HepG2 (cell line): ENCODE data around the gene KCNT1. TPM values are rescaled to one million over a fixed set of nuclear protein-coding genes. Genes with fewer than 3 reads are reported as not detected.

Experiments used
- FOXJ3 ChIP-seq: sonication (generic); formaldehyde crosslinking; IDR thresholded peaks from 2 replicates; pipeline ENCODE4 v1.4.0; 2020; ENCODE audit warnings: missing genetic modification reagents, mild to moderate bottlenecking, borderline replicate concordance
- LCORL ChIP-seq, 2 experiments: fragments of 450-650 bp in 1 of 2; sonication (generic) in 1 of 2; formaldehyde crosslinking in 1 of 2; IDR thresholded peaks; 2 replicates each; pipeline versions ENCODE4 v1.5.0 to v1.6.1; 2017 to 2020; ENCODE audit warnings: antibody characterized with exemption in 1 of 2, missing genetic modification reagents in 1 of 2
- MIER2 ChIP-seq: IDR thresholded peaks from 2 replicates; pipeline ENCODE4 v1.6.1; 2016; ENCODE audit warnings: missing biosample characterization, missing genetic modification reagents
- TFAP4 ChIP-seq: sonication (generic); IDR thresholded peaks from 2 replicates; pipeline ENCODE4 v1.6.1; 2016; ENCODE audit warnings: low read depth, borderline replicate concordance
- ZBTB3 ChIP-seq: sonication (generic); formaldehyde crosslinking; IDR thresholded peaks from 2 replicates; pipeline ENCODE4 v1.4.0; 2020; ENCODE audit warnings: low read depth, mild to moderate bottlenecking, moderate library complexity, missing genetic modification reagents, borderline replicate concordance
- ZFP1 ChIP-seq: IDR thresholded peaks from 2 replicates; pipeline ENCODE4 v1.6.1; 2016
- ZNF280D ChIP-seq: sonication (generic); formaldehyde crosslinking; IDR thresholded peaks from 2 replicates; pipeline ENCODE4 v1.5.1; 2020; ENCODE audit warnings: mild to moderate bottlenecking, missing genetic modification reagents
- ZNF597 ChIP-seq: sonication (generic); formaldehyde crosslinking; IDR thresholded peaks from 2 replicates; pipeline ENCODE4 v1.5.0; 2020; ENCODE audit warnings: missing genetic modification reagents
- ZNF616 ChIP-seq: sonication (generic); formaldehyde crosslinking; IDR thresholded peaks from 2 replicates; pipeline ENCODE4 v1.5.0; 2020; ENCODE audit warnings: low read depth, mild to moderate bottlenecking, missing genetic modification reagents
- polyA plus RNA-seq, 8 experiments: library from polyadenylated mRNA; depleted of rRNA in 3 of 8; stranded (reverse) in 7 of 8; unstranded in 1 of 8; fragments of >200 nt; fragmentation: Illumina TruSeq in 4 of 8; extraction: Trizol in 4 of 8; gene quantifications; 2 replicates each; pipeline versions ENCODE4 v1.2.1 to v1.2.3, GENCODE V29; 2011 to 2016; ENCODE audit warnings: low read depth in 4 of 8, missing spikeins in 1 of 8, mixed read lengths in 1 of 8; ENCODE audit not compliant: insufficient read depth in 1 of 8
- total RNA-seq, 5 experiments: library from RNA; depleted of rRNA; stranded (reverse); fragments of >200 nt; fragmentation: Illumina TruSeq; extraction: Trizol; gene quantifications; 2 replicates each; pipeline ENCODE4 v1.2.3, GENCODE V29; 2016; ENCODE audit warnings: low read depth in 1 of 5

KCNT1 gene
- total and polyA plus RNA-seq, 2 of the 13 experiments (the other 11 are each of a cell fraction or from before 2014, with no cell fraction given) = not detected

- no peak for TF ChIP-seq ZNF597 (CRISPR knock-in tag)
- TF ChIP-seq MIER2 (CRISPR knock-in tag) = no peak
- no peak for TF ChIP-seq ZNF280D (CRISPR knock-in tag)
- TF ChIP-seq ZFP1 = no peak
- TF ChIP-seq LCORL (IDR thresholded peaks at IDR 0.05) = no peak
- TF ChIP-seq LCORL (CRISPR knock-in tag; IDR thresholded peaks at IDR 0.05) = no peak
- TF ChIP-seq ZBTB3 = no peak
- TF ChIP-seq TFAP4 = no peak
- TF ChIP-seq FOXJ3 (CRISPR knock-in tag) = no peak
- no peak for TF ChIP-seq ZNF616 (CRISPR knock-in tag)
Observed at GRCh38 chr9:135762921-135763320, 60.9 kb downstream of the KCNT1 start (continued).
